Measurements from ENCODE around the gene FOXN3.
"Not testable (repeated sequence)": the region's sequence is repeated elsewhere in the genome, so short reads cannot be mapped to it uniquely, and the experiment has no call there.

Gene FOXN3

DNA sequence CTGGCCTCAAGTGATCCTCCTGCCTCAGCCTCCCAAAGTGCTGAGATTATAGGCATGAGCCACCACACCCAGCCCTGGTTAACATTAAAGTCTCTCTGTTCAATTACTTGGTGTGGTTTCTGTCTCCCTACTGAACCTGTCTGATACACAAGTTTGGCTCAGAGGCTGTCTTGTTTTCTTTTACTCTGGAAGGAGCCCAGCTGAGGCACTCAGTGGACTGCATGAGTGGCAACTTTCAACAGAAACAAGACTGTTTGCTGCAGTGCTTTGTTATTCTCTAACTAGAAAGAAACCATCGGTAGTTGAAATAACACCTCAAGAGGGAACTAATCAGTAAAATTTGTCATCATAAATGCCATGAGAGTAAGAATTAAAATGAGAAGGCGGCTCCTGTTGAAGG is 238.7 kb downstream of the FOXN3 start:
- no peak for DNase-seq (ENCODE audit: low read depth in 1 of 2, low spot score in 1 of 2)

DNA sequence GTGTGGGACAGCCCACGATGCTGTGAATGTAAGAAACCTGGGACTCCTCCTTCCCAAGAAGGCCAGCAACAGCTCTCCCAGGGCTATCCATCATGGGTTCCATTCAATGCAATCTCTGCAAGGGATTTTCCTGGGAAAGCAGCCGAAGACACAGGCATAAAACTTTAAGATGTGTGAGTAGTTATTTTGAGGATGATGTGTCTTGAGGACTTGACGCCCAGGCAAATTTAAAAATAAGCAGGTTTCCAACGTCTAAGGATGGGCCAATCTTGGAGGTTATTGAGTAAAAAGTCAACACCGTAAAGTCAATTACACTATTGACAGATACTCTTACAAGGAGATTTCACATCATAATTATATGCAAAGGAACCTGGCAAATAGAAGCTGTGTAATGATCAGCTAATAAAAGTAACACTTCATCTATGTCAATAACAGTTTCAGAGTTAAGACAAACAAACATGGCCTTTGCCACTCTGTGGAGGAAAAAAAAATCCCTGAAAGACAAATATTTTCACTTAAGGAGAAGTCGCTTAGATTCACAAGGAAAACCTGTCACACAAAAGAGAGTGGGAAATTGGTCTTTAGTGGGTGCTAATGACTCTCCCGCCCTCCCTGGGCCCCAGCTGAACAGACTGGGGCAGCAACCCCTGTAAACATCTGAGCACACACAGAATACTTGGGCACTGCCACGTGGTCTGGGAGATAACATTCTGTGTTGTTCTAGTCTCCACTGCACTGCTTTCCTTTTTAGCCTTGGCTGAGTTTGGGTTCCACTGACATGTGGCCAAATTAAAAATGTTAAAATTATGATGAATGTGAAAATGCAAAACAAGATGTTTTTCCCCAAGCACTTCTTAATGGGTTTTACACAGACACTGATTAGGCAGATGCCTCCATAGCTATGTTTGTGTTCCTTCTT is 240.9 kb downstream of the FOXN3 start:
- no peak for DNase-seq (ENCODE audit: low read depth in 1 of 2, low spot score in 1 of 2)

DNA sequence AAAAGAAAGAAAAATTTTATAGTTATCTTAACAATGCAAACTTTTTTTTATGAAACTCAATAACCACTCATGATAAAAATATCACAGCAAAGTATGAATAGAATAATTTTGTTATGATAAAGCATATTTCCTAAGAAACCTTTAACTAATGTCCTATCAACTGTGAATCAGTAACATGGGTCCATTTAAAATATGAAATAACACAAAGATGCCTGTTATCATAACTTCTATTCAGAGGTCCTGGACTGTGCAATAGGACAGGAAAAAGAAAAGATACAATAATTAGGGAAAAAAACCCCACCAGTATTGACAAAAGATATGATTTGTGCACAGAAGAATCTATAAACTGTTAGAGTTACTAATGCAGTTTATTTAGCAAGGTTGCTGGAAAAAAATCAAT is 245.4 kb downstream of the FOXN3 start:
- DNase-seq (ENCODE audit: low read depth in 1 of 2, low spot score in 1 of 2), result no peak

DNA sequence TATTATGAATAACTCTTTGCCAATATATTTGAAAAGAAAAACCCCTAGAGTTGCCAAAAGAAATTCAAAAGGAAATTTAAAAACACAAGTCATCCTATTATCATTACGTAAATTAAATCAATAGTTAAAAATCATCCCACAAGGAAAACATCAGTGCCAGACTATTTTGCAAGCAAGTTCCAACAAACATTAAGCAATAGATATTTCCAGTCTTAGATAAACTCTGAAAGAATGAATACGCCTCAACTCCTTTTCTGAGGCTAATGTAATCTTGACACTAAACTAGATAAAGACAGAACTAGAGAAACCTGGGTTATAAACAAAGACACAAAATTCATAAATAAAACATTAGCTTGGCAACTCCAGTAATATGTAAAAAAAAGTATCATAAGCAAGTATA is 245.9 kb downstream of the FOXN3 start:
- no peak for DNase-seq (ENCODE audit: low read depth in 1 of 2, low spot score in 1 of 2)

DNA sequence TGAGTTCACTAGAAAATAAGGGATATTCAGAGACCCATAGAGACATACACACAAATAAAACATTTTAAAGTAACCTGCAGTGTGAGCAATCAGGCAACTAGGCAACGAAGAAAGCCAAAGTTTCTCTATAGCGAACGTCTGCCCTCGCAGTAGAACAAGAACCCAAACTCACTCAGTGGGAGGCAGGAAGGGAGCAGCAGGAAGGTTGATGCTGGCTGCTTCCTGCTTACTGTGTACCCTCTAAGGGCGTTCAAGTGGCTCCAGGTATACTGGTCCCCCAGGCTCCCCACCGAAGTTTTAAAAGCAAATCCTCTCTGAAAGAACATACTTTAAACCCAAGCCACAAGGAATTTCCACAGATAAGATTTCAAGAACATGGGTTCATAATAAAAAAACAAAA is 249.3 kb downstream of the FOXN3 start:
- DNase-seq (ENCODE audit: low read depth in 1 of 2, low spot score in 1 of 2), result no peak

DNA sequence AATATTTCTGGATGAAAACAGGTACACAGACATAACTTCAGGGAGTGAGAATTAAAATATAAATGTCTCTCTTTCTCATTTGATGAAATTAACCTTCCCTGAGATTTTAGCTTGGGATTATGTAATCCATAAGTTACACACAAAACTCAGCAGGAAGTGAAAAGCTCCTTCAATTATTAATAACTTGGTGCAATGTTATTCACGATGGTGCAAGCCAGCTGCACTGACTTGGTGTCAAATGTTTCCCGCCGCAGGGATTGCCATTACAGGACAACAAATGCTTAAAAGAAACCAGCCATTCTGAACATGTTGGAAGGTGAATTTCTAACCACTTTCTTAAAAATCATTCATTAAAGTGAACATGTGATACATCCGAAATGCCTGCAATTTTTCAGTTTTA is 250.4 kb downstream of the FOXN3 start:
- no peak for DNase-seq (ENCODE audit: low read depth in 1 of 2, low spot score in 1 of 2)

DNA sequence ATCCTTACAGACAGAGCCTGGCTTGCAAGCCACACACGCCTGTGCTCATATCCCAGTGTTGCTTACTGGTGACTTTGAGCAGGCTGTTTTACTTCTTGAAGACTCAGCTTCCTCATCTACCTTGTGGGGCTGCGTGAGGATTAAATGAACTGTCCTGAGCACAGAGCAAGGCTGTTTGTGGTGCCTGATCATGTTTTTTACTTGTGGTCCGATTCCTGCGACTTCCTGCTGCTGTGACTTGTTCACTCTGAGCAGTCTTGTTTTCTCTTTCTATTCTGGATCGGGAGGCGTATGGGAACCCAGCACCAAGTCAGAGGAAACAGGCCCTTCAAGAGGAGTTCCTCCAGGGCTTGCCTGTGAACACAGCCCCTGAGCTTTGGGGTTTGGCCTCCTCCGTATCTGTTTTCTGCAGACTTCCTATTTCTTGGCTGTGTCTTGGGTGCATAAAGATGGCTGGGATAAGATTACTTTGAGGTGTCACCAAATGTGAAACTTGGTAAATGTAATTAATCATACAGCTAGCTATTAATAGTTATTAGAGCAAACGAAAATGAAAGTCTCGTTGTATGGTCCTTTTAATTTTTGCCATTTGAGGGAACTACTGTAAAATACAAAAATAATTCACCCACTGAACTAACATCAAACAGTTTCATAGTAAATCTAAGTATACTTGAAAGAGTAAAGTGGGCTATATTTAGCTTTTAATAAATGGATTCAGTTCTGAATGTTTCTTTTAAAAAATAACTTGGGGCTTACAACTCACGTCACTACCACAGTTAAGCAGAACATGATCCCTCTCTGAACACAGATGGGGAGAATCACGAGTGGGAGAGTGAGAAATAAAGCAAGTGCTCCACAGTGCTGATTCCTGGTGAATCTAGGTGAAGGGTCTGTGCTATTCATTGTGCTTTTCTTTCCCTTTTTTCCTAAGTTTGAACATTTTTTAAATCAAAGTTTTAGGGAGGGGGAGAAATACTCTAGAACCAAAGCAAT is 251.5 kb downstream of the FOXN3 start:
- no peak for DNase-seq (ENCODE audit: low read depth in 1 of 2, low spot score in 1 of 2)

DNA sequence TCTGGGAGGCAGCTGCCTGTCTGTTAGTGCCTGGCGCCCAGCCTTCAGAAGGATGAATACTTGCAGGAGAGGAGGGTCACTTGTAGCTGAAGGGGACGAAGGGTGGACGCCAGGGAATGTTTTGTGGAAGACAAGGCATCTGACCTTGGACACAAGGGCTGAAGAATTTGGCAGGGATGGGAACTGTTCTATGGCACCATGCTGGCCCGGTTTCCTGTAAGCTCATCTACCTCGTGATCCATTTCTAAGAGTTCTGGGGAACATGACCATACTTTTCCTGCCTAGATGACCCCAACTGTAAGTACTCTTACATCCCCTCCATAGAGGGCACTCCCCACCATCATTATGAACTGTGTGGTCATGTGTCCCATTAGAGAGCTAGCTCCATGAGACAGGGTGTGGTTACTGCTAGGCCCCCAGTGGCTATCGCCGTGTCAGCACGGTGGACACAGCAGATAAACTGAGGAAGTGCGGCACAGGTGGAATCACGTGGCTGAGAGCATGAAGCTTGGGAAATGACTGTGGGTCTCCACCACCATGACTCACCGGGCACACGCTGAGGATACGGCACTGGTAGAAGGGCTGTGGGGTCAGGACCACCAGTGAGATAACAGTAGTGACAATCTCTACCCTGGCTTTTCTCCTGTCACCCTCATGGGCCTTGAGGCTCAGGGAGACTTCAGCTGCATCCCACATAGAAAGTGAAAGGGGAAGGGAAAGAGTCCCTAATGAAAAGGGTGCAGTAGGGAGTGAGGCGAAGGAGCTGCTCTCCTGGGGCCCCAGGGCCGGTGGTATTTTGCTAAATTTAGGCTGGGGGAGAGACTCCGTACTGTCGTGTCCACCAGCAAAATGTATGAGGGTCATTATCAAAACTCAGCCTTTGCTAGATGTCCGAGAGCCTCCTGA is 252.6 kb downstream of the FOXN3 start:
- no peak for DNase-seq (ENCODE audit: low read depth in 1 of 2, low spot score in 1 of 2)

DNA sequence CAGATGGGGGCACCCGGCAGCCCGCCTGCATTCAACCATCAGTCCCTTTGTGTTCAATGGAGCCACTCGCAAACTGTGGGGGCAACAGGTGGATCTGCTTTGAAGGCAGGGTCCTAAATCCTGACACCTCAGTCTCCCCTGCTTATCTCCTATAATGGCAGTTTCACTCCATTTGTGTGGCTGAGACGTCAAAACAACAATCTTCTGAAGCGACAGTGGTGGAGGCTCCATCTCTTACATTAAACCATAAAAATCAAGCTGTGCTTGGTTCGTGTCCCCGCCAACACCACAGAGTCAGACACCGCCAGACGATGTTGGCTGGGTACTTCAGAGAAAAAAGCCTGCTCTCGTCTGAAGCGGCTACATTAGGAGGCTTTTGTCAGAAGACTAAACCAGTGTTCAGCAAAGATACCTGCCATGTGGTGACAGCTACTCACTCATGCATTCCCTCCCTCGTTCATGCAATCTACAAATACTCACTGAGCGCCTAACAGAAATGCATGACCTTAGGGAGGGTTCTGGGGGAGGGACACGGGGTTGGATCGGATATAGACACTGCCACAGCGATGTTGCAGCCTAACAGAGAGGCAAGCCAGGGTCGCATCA is 253.9 kb downstream of the FOXN3 start:
- no peak for DNase-seq (ENCODE audit: low read depth in 1 of 2, low spot score in 1 of 2)

DNA sequence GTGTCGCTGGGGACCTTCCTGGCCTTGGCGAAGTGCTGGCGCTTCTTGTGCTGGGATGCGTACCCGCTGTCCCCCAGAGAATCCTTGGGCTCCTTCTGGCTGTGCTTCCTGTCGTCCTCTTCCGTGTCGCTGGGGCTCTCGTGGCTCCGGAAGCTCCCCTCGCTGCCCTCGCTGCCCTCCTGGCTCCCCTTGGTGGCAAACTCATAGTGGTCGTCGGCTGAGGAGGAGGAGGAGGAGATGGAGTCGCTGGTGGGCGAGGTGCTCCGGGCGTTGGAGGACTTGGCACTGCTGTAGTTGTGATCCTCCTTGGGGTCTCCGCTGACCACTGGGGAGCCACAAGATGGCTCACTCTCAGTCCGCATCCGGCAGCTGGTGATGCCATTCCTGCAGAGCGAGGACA is 254.4 kb downstream of the FOXN3 start:
- no peak for DNase-seq (ENCODE audit: low read depth in 1 of 2, low spot score in 1 of 2)

DNA sequence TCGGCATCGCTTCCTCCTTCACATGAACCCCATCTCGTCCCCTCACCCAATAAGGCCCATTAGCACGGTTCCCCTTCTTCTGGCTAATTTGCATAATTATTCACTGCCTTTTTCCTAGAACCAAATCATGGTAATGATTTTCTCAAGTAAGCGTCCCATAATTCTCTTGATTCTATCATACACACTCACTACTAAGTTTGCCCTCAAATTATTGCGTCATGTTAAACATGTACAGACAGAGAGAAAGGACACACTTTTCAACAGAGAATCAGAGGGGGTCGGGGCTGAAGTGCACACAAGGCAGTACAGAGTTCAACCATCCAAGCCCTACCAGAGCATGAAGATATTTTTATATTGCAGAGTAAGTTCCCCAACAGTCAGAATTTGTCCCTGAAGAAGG is 256.6 kb downstream of the FOXN3 start:
- no peak for DNase-seq (ENCODE audit: low read depth in 1 of 2, low spot score in 1 of 2)

DNA sequence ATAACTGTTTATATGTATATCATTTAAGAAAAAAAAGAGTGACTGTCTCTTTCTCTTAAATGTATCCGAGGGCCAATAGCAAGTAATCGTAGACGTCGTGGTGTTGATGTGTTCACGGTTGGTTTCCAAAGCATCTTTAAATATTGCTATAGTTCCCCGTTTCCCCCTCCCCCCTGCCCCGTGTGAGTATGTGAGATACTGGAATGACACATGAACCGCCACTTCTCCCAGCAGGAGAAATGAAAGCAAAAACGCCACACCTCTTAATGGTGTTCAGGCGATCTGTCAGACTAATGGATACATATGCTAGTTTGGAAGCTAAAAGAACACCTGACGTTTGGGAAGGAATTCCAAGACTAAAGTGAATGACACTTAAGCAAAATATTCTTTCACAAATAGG is 258.3 kb downstream of the FOXN3 start:
- no peak for DNase-seq (ENCODE audit: low read depth in 1 of 2, low spot score in 1 of 2)

DNA sequence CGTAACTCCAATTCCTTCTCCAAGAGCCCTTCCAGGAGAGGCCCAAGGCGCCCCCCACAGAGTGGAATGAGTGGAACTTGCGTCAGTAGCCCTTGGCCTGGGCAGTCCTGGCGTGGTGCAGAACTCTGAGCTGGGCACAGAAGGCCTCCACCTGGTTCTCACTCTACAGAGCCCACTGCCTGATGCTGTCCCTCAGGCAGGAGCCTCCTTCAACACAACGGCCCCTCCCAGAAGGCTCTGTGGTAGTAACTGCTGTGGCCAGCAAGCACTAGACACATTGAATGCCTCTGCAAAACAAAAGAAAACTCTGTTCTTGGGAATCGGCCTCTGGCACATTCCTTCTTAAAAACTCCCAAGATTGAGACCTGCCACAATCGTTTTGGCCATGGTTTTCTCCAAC is 258.9 kb downstream of the FOXN3 start:
- not testable (repeated sequence) for DNase-seq (ENCODE audit: low read depth in 1 of 2, low spot score in 1 of 2)

DNA sequence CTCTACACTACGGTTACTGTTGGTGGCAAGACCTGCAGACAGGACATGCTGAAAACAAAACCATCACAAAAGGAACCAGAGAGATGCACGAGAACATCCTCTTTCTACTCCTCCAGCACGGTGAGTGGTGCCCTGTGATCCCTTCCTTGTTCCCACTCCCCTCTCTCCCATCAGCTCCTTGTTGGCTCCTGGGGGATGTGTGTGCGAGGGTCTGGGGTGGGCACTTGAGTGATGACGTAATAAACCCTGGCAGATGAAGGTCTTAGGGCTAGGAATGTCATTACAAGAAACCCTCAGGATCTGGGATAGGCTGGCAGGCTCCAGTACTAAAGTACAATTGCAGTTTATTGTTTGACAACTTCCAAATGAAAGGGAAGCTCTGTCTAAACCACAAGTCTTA is 261.5 kb downstream of the FOXN3 start:
- no peak for DNase-seq (ENCODE audit: low read depth in 1 of 2, low spot score in 1 of 2)

DNA sequence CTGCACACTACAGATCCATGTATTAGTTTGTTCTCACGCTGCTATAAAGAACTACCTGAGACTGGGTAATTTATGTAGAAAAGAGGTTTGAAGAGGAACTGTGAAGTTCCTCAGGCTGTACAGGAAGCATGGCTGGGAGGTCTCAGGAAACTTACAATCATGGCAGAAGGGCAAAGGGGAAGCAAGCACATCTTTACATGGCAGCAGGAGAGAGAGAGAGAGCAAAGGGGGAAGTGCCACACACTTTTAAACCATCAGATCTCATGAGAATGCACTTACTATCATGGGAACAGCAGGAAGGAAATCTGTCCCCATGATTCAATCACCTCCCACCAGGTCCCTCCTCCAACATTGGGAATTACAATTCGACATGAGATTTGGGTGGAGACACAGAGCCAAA is 265.3 kb downstream of the FOXN3 start:
- DNase-seq (ENCODE audit: low read depth in 1 of 2, low spot score in 1 of 2), result not testable (repeated sequence)

DNA sequence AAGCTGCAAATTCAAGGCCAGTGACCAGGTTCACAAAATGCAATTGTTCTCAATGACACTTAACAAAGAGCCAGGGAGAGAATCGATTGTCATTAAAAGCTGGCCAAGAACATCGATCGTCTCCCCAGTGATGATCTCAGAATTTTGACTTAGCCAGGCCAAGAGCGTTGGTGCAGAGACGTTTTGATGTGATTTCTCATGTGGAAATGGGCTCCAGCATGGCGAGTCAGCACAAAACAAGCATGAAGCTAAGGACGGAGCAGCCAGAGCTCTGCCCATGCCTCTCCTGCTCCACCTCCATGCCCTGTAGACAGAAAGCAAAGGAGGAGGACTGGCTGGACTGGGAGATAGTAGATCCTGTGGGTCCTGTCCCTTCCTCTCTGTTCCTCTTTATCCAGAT is 270.8 kb downstream of the FOXN3 start:
- DNase-seq (ENCODE audit: low read depth in 1 of 2, low spot score in 1 of 2), result no peak

DNA sequence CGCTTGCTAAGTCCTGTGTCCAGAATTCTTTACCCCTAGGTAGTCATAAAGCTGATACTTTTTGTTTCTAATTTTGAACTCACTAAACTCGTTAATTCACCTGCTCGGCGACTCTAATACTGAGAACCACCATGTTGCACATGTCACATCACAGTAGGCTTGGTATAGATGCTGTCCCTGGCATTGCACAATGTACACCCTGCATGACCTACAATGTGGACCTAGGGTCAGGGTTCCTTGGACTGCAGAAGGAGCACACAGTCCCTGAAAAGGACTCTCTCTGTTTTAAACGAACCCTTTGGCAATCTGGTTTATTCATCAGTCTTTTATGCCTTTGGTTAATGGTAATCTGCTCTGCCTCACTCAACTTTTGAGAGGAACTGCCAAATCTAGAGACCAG is 272.4 kb downstream of the FOXN3 start:
- no peak for DNase-seq (ENCODE audit: low read depth in 1 of 2, low spot score in 1 of 2)

DNA sequence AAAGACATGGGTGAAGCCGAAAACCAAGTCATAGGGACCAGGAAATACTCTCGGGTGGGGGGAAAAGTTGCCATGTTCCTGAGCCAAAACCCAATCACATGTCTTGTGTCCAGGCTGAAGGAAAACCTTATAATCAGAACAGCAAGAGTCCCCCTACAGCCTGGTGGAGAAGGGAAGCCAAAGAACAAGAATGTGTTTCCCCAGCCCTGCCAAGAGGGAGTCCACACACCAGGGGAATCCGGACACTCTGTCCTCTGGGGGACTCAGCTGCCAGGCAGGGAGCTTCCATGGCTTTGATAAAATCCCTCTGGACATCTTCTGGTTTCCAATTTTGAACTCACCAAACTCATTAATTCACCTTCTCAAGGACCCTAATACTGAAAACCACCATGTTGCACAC is 273.0 kb downstream of the FOXN3 start:
- no peak for DNase-seq (ENCODE audit: low read depth in 1 of 2, low spot score in 1 of 2)

DNA sequence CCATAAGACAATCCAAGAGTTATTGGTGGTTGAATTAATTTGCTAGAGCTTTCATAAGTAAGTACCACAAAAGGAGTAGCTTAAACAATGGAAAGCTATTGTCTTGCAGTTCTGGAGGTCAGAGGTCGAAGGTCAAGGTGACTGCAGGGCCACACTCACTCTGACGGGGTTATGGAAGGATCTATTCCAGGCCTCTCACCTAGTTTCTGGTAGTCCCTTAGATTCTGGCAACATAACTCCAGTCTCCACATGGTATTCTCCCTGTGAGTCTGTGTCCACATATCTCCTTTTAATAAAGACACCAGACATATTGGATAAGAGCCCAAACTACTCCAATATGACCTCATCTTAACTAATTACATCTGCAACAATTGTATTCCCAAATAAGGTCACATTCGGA is 273.4 kb downstream of the FOXN3 start:
- DNase-seq (ENCODE audit: low read depth in 1 of 2, low spot score in 1 of 2), result no peak

DNA sequence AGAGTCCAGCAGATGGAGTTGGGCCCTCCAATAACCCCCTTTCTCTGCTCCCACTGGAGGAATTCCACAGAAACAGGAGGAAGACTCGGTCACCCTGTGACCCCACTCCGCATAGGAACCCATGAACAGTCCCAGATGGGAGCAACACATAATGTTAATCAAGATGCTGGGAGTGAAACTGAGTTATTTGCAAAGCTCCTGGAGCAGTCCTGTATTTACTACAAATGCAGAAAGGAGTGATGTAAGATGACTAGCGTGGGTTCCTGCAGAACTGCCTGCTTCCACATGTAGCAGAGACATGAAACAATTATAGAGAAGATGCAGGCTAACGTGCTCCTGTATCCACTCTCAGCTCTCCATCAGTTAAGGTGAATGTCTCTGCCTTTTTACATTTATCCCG is 274.7 kb downstream of the FOXN3 start:
- DNase-seq (ENCODE audit: low read depth in 1 of 2, low spot score in 1 of 2), result no peak

DNA sequence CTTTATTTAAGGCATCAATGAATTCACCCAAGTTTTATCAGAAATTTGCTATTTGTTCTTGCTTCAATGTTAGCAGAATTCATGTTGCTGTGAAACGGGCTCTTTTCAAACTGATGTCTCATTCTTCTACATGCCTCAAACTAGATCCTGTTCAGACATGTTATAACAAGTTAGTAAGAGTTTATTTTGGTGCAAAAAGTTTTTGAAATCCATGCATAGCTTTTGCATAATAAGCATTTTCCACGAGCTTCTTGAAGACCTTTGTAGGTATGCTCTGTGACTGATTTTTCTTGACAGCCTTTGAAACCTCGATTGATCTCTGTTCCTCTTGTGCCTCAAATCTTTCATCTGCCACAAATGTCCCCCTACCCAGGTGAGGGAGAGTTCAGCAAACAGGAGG is 275.2 kb downstream of the FOXN3 start:
- no peak for DNase-seq (ENCODE audit: low read depth in 1 of 2, low spot score in 1 of 2)

All from activated CD4-positive, alpha-beta T cell treated with anti-CD3 and anti-CD28 coated beads, Interleukin-2, amount 50 U/mL, for 24 hours (primary cell).